CD14-positive monocyte (primary cell): ENCODE data around the gene PCP4. TPM values are rescaled to one million over a fixed set of nuclear protein-coding genes. Genes with fewer than 3 reads are reported as not detected.

Experiments used
- DNase-seq, 3 donors: peaks; one replicate each; pipeline ENCODE4 v3.0.0-alpha.2; 2011 to 2022
- H2AFZ ChIP-seq: 2 replicates; pipeline ENCODE4 v1.6.0; 2012; ENCODE audit warnings: mild to moderate bottlenecking, low read depth, low read length, inconsistent platforms; ENCODE audit not compliant: insufficient read depth, poor library complexity, severe bottlenecking
- H3K27ac ChIP-seq, 2 donors: 1 replicate in 1 of 2; 2 replicates in 1 of 2; pipeline ENCODE4 v1.5.1; 2012 to 2013; ENCODE audit warnings: low read length in 2 of 2, control low read depth in 1 of 2, inconsistent platforms in 1 of 2, low read depth in 1 of 2, mild to moderate bottlenecking in 1 of 2
- H3K27me3 ChIP-seq, 2 donors: one replicate each; pipeline versions ENCODE4 v1.6.0 to v1.6.1; 2011 to 2013; ENCODE audit warnings: low read length in 2 of 2; ENCODE audit not compliant: control insufficient read depth in 2 of 2, insufficient read depth in 2 of 2
- H3K36me3 ChIP-seq, 2 donors: replicated peaks in 1 of 2; 1 replicate in 1 of 2; 2 replicates in 1 of 2; pipeline versions ENCODE4 v1.5.1 to v1.6.1; 2012 to 2013; ENCODE audit warnings: low read length in 2 of 2, control low read depth in 1 of 2, inconsistent platforms in 1 of 2, mild to moderate bottlenecking in 1 of 2; ENCODE audit not compliant: insufficient read depth in 2 of 2, control insufficient read depth in 1 of 2
- H3K4me1 ChIP-seq, 2 donors: 1 replicate in 1 of 2; 2 replicates in 1 of 2; pipeline versions ENCODE4 v1.5.1 to v1.6.1; 2012 to 2013; ENCODE audit warnings: low read length in 2 of 2, control low read depth in 1 of 2, inconsistent platforms in 1 of 2, mild to moderate bottlenecking in 1 of 2, moderate library complexity in 1 of 2; ENCODE audit not compliant: insufficient read depth in 2 of 2, control insufficient read depth in 1 of 2
- H3K4me2 ChIP-seq: replicated peaks from 2 replicates; pipeline ENCODE3; 2012; ENCODE audit warnings: low read length, moderate library complexity, mild to moderate bottlenecking; ENCODE audit not compliant: poor library complexity, severe bottlenecking; ENCODE audit errors: extremely low read depth
- H3K4me3 ChIP-seq, 3 experiments: fragments of 200-600 bp in 1 of 3; sonication (generic) in 1 of 3; replicated peaks in 1 of 3; 1 replicate in 2 of 3; 2 replicates in 1 of 3; pipeline ENCODE4 v1.5.1; 2011 to 2013; ENCODE audit warnings: low read length in 3 of 3, mild to moderate bottlenecking in 3 of 3, control low read depth in 2 of 3, low read depth in 2 of 3, inconsistent platforms in 1 of 3, moderate library complexity in 1 of 3
- H3K79me2 ChIP-seq: 2 replicates; pipeline ENCODE4 v1.6.0; 2012; ENCODE audit warnings: mild to moderate bottlenecking, control low read depth, inconsistent platforms, low read length, moderate library complexity; ENCODE audit not compliant: insufficient read depth
- H3K9ac ChIP-seq: 2 replicates; pipeline ENCODE4 v1.6.0; 2017; ENCODE audit warnings: low read length, mild to moderate bottlenecking; ENCODE audit not compliant: insufficient read depth, poor library complexity, severe bottlenecking
- H3K9me3 ChIP-seq, 2 donors: replicated peaks in 1 of 2; 1 replicate in 1 of 2; 2 replicates in 1 of 2; pipeline versions ENCODE4 v1.5.1 to v1.6.1; 2012 to 2013; ENCODE audit warnings: low read length in 2 of 2, control low read depth in 1 of 2; ENCODE audit not compliant: control insufficient read depth in 1 of 2, insufficient read depth in 1 of 2
- H4K20me1 ChIP-seq: 2 replicates; pipeline ENCODE4 v1.6.0; 2012; ENCODE audit warnings: mild to moderate bottlenecking, low read length, control low read depth, moderate library complexity; ENCODE audit not compliant: insufficient read depth
- H3K27ac Mint-ChIP-seq, 7 donors: one replicate each; pipeline ENCODE4 v1.8.0; 2020; ENCODE audit warnings: mild to moderate bottlenecking in 7 of 7, mixed read lengths in 7 of 7, moderate library complexity in 6 of 7, inconsistent platforms in 2 of 7
- H3K27me3 Mint-ChIP-seq, 3 donors: one replicate each; pipeline ENCODE4 v1.8.0; 2021 to 2022; ENCODE audit warnings: low read depth in 3 of 3, mild to moderate bottlenecking in 3 of 3, mixed read lengths in 3 of 3, moderate library complexity in 3 of 3, inconsistent platforms in 1 of 3
- H3K36me3 Mint-ChIP-seq, 2 donors: one replicate each; pipeline ENCODE4 v1.8.0; 2020; ENCODE audit warnings: mixed read lengths in 2 of 2, inconsistent platforms in 1 of 2, mild to moderate bottlenecking in 1 of 2
- H3K4me1 Mint-ChIP-seq: one replicate; pipeline ENCODE4 v1.8.0; 2020; ENCODE audit warnings: mild to moderate bottlenecking, mixed read lengths
- H3K4me3 Mint-ChIP-seq, 2 donors: one replicate each; pipeline ENCODE4 v1.8.0; 2020; ENCODE audit warnings: mild to moderate bottlenecking in 2 of 2, mixed read lengths in 2 of 2, moderate library complexity in 1 of 2
- H3K9me3 Mint-ChIP-seq, 7 donors: one replicate each; pipeline ENCODE4 v1.8.0; 2020 to 2022; ENCODE audit warnings: mixed read lengths in 7 of 7, mild to moderate bottlenecking in 6 of 7, moderate library complexity in 6 of 7, inconsistent platforms in 2 of 7
- CTCF ChIP-seq: fragments of 200-600 bp; IDR thresholded peaks from one replicate; pipeline ENCODE4 v1.8.0; 2022; ENCODE audit warnings: antibody characterized with exemption, mild to moderate bottlenecking
- WGBS: methylation state at CpG from one replicate; pipeline ENCODE4 v1.1.5; 2013; ENCODE audit warnings: missing lambda C conversion rate; ENCODE audit not compliant: insufficient coverage; 5-methylcytosine and 5-hydroxymethylcytosine counted together
- intact Hi-C, 2 donors: fragments of 100-400 bp; cut with micrococcal nuclease; formaldehyde crosslinking; loops; one replicate each; pipeline versions ENCODE4 v1.15.0 to v1.15.1; 2023
- polyA plus RNA-seq, 3 donors: library from polyadenylated mRNA; depleted of rRNA in 1 of 3; unstranded in 2 of 3; stranded (reverse) in 1 of 3; fragments of 300-500 nt in 2 of 3; fragments of >200 nt in 1 of 3; fragmentation: Illumina TruSeq in 2 of 3; gene quantifications; 1 replicate in 2 of 3; 2 replicates in 1 of 3; pipeline ENCODE4 v1.2.3, GENCODE V29; 2012 to 2021

The PCP4 gene
- polyA plus RNA-seq, 3 donors: not detected

- Histone ChIP-seq H3K4me3 (no peak overlapping the region), H3K9ac (no peak overlapping the region), H3K27me3 (no peaks in the 10 kb centered on the region), H3K79me2 (no peaks in the 10 kb centered on the region), H3K27ac (no peak overlapping the region), H3K4me2 (no peak overlapping the region), H3K9me3 (peaks cover 11 to 26% of the 10 kb centered on the region in 2 donors), H4K20me1 (no peaks in the 10 kb centered on the region), H2AFZ (no peak overlapping the region), H3K36me3 (no peaks in the 10 kb centered on the region), H3K4me1 (no peaks in the 10 kb centered on the region)
- H3K9me3 Mint-ChIP-seq: peaks cover 3 to 11% (median 7%) of the 10 kb centered on the region in 7 donors
- intact Hi-C loops: no loop called here
- H3K36me3 Mint-ChIP-seq: no peaks in the 10 kb centered on the region
- no peaks in the 10 kb centered on the region for H3K4me1 Mint-ChIP-seq
- DNase-seq: no peak
- no peak overlapping the region for H3K27ac Mint-ChIP-seq
- no CpG with 5 or more reads among the region's 5 CpGs for WGBS
- H3K4me3 Mint-ChIP-seq: no peak overlapping the region
- no peak for TF ChIP-seq CTCF
- peaks cover 2 to 5% (median 2%) of the 10 kb centered on the region in 3 donors for H3K27me3 Mint-ChIP-seq
Measured at GRCh38 chr21:39976800-39977199, 109.6 kb downstream of the PCP4 start.

Other genes starting within 250 kb of the PCP4 start
- not detected for gene IGSF5, start 122.3 kb upstream of the PCP4 start, polyA plus RNA-seq